A549 (cell line): ENCODE data around the gene FRS2. TPM values are rescaled to one million over a fixed set of nuclear protein-coding genes. Genes with fewer than 3 reads are reported as not detected.

Experiments
- ATAC-seq, 2 experiments: fragments of 200-7000 bp in 1 of 2; fragments of >200 bp in 1 of 2; cut with Nextera tagmentation in 1 of 2; cut with Tn5 transposase in 1 of 2; 3 replicates each; pipeline versions ENCODE4 v1.8.0 to v1.9.1; 2018 to 2020; ENCODE audit warnings: mild to moderate bottlenecking in 1 of 2, moderate library complexity in 1 of 2
- CTCF ChIA-PET: fragments of 300-600 bp; sonication (Branson Sonifier 250); formaldehyde crosslinking; extraction: SDS; loops from one replicate; lab custom pipeline; 2021; ENCODE audit warnings: antibody characterized with exemption, inconsistent platforms; lab: Yijun Ruan, JAX
- POLR2A ChIA-PET: fragments of 350-600 bp; formaldehyde crosslinking; extraction: SDS; loops from one replicate; lab custom pipeline; 2021; ENCODE audit warnings: antibody characterized with exemption, inconsistent platforms; lab: Yijun Ruan, JAX
- DNase-seq, 2 experiments: peaks; one replicate each; pipeline versions ENCODE4 v3.0.0 to v3.0.0-alpha.2; 2011 to 2016; ENCODE audit warnings: low read depth in 1 of 2, low spot score in 1 of 2
- FAIRE-seq: peaks from 2 replicates; lab custom pipeline; 2011; peaks lifted over from hg19 to GRCh38; lab: Jason Lieb, UNC
- H3K27ac ChIP-seq, 2 experiments: fragments of >200 bp; sonication (Bioruptor Twin); formaldehyde crosslinking; 3 replicates each; pipeline ENCODE4 v1.5.1; 2016 to 2017
- H3K4me1 ChIP-seq: fragments of >200 bp; sonication (Bioruptor Twin); formaldehyde crosslinking; 3 replicates; pipeline ENCODE4 v1.6.1; 2016
- H3K4me2 ChIP-seq: fragments of >200 bp; sonication (Bioruptor Twin); formaldehyde crosslinking; 3 replicates; pipeline ENCODE4 v1.6.1; 2016
- H3K4me3 ChIP-seq: fragments of >200 bp; sonication (Bioruptor Twin); formaldehyde crosslinking; 3 replicates; pipeline ENCODE4 v1.5.1; 2016
- H3K9me3 ChIP-seq: fragments of >200 bp; sonication (Bioruptor Twin); formaldehyde crosslinking; 3 replicates; pipeline ENCODE4 v1.6.1; 2016
- BCL3 ChIP-seq: fragments of >200 bp; sonication (Bioruptor Twin); formaldehyde crosslinking; IDR thresholded peaks from 3 replicates; pipeline ENCODE4 v1.6.1; 2016
- BHLHE40 ChIP-seq: IDR thresholded peaks from 2 replicates; pipeline ENCODE4 v1.6.1; 2012; ENCODE audit warnings: low read depth, low read length, inconsistent platforms
- CBX8 ChIP-seq: fragments of 200-600 bp; sonication (generic); IDR thresholded peaks from 2 replicates; pipeline ENCODE4 v1.6.1; 2016
- CEBPB ChIP-seq, 2 experiments: fragments of >200 bp in 1 of 2; sonication (Bioruptor Twin) in 1 of 2; formaldehyde crosslinking in 1 of 2; IDR thresholded peaks; 2 replicates each; pipeline ENCODE4 v1.6.1; 2012 to 2016
- CTCF ChIP-seq: fragments of >200 bp; sonication (Bioruptor Twin); formaldehyde crosslinking; IDR thresholded peaks from 3 replicates; pipeline ENCODE4 v1.5.1; 2016
- E2F6 ChIP-seq: IDR thresholded peaks from 2 replicates; pipeline ENCODE4 v1.6.1; 2012; ENCODE audit warnings: low read depth, borderline replicate concordance
- ESRRA ChIP-seq: fragments of 150-350 bp; IDR thresholded peaks from 2 replicates; pipeline ENCODE4 v1.6.1; 2014; ENCODE audit warnings: mild to moderate bottlenecking, low read length, borderline replicate concordance
- HOXB5 ChIP-seq: fragments of 250-450 bp; sonication (Bioruptor Pico); IDR thresholded peaks from 2 replicates; pipeline ENCODE4 v1.5.0; 2020; ENCODE audit warnings: mild to moderate bottlenecking, moderate library complexity
- JUN ChIP-seq, 2 experiments: fragments of >200 bp; sonication (Bioruptor Twin); formaldehyde crosslinking; IDR thresholded peaks; 2 replicates in 1 of 2; 3 replicates in 1 of 2; pipeline ENCODE4 v1.6.1; 2016 to 2017
- POLR2AphosphoS2 ChIP-seq: conservative IDR thresholded peaks from 2 replicates; pipeline ENCODE4 v1.6.1; 2012; ENCODE audit warnings: low read length, improper control_type of control experiment, inconsistent platforms
- RAD21 ChIP-seq, 2 experiments: fragments of >200 bp in 1 of 2; sonication (Bioruptor Twin) in 1 of 2; formaldehyde crosslinking in 1 of 2; IDR thresholded peaks in 1 of 2; conservative IDR thresholded peaks in 1 of 2; 2 replicates in 1 of 2; 3 replicates in 1 of 2; pipeline ENCODE4 v1.6.1; 2012 to 2018; ENCODE audit warnings: inconsistent platforms in 1 of 2
- RARB ChIP-seq: fragments of 250-450 bp; sonication (Bioruptor Pico); IDR thresholded peaks from 2 replicates; pipeline ENCODE4 v1.8.0; 2021; ENCODE audit warnings: mild to moderate bottlenecking, moderate library complexity
- RCOR1 ChIP-seq: fragments of 150-350 bp; IDR thresholded peaks from 2 replicates; pipeline ENCODE4 v1.6.1; 2014; ENCODE audit warnings: antibody characterized with exemption, low read length, low read depth
- TP53 ChIP-seq: fragments of 250-450 bp; sonication (Bioruptor Pico); IDR thresholded peaks from 2 replicates; pipeline ENCODE4 v1.5.0; 2021; ENCODE audit warnings: mild to moderate bottlenecking, moderate library complexity
- ZFP36 ChIP-seq: fragments of 450-650 bp; IDR thresholded peaks from 2 replicates; pipeline ENCODE4 v1.6.1; 2014; ENCODE audit warnings: borderline replicate concordance; ENCODE audit not compliant: partially characterized antibody
- WGBS: methylation state at CpG from one replicate; pipeline ENCODE4 v1.1.6; 2017; ENCODE audit errors: missing lambda C conversion rate; 5-methylcytosine and 5-hydroxymethylcytosine counted together
- polyA plus RNA-seq, 4 experiments: library from polyadenylated mRNA; depleted of rRNA in 3 of 4; stranded (reverse); fragments of >200 nt; fragmentation: RNase III in 1 of 4; extraction: RNeasy Plus Mini Kit Qiagen cat#74134 plus additional on column Dnase treatment in 1 of 4; gene quantifications; 2 replicates in 3 of 4; 3 replicates in 1 of 4; pipeline ENCODE4 v1.2.3, GENCODE V29; 2011 to 2017

FRS2 gene
- polyA plus RNA-seq, 2 of the 4 experiments (the other 2 are of a cell fraction): 14.9 to 28.6 TPM

GRCh38 chr12:69457433-69457832 lies 12.8 kb upstream of the FRS2 start (continued):
- TF ChIP-seq E2F6: no peak

- Histone ChIP-seq H3K4me3 (no peak overlapping the region), H3K4me1 (no peaks in the 10 kb centered on the region), H3K4me2 (no peak overlapping the region), H3K9me3 (no peaks in the 10 kb centered on the region), H3K27ac (no peak overlapping the region)
- FAIRE-seq (no peak), ATAC-seq (no peak), DNase-seq (no peak)
- ChIA-PET POLR2A (interaction anchor here (1.1 kb wide), 1 partner anchor 11 kb away, joined by 5 read pairs; the partner anchor contains the start of gene FRS2), CTCF (interaction anchor here (0.6 to 1.0 kb wide), 2 partner anchors 16 to 564 kb away, joined by 3 read pairs; no protein-coding TSS in a partner anchor)
- WGBS: 90% methylated on average over 3 of the region's 3 CpGs
- TF ChIP-seq JUN (IDR thresholded peaks at IDR 0.05) (no peak), ESRRA (no peak), BCL3 (no peak)
These were observed 10.7 kb upstream of the FRS2 start for GRCh38 chr12:69459477-69459876.

- ChIA-PET POLR2A (no interaction called here), CTCF (no interaction called here)
- no peak for TF ChIP-seq RARB (CRISPR knock-in tag)
- no peak for TF ChIP-seq RCOR1
- TF ChIP-seq ZFP36: no peak
- TF ChIP-seq POLR2AphosphoS2: no peak
- TF ChIP-seq BCL3: no peak
- no peak for TF ChIP-seq TP53
- TF ChIP-seq BHLHE40: no peak
- no peak for TF ChIP-seq HOXB5 (CRISPR knock-in tag)
- no peak for TF ChIP-seq CEBPB (IDR thresholded peaks at IDR 0.05)
- TF ChIP-seq ESRRA: no peak
- no peak overlapping the region for H3K27ac ChIP-seq
- FAIRE-seq (no peak), ATAC-seq (no peak), DNase-seq (no peak)
- H3K4me2 ChIP-seq: no peak overlapping the region
- peaks cover 9% of the 10 kb centered on the region; the same call in 2 of the 3 replicates for H3K4me1 ChIP-seq
- H3K9me3 ChIP-seq: no peaks in the 10 kb centered on the region
- 48% methylated on average over 1 of the region's 1 CpG for WGBS
- H3K4me3 ChIP-seq: no peak overlapping the region
These were observed 5.8 kb upstream of the FRS2 start for GRCh38 chr12:69464428-69464827.

GRCh38 chr12:69466867-69467266 lies 3.3 kb upstream of the FRS2 start:
- CTCF ChIA-PET: interaction anchor here (1.0 kb wide), 1 partner anchor 52 kb away, joined by 3 read pairs; no protein-coding TSS in a partner anchor
- FAIRE-seq: no peak
- no peak for ATAC-seq

More at GRCh38 chr12:69466867-69467266, 3.3 kb upstream of the FRS2 start:
- WGBS: 85% methylated on average over 1 of the region's 1 CpG
- Histone ChIP-seq H3K4me3 (no peak overlapping the region), H3K9me3 (no peaks in the 10 kb centered on the region), H3K4me1 (peaks cover 14% of the 10 kb centered on the region; the same call in 2 of the 3 replicates), H3K4me2 (no peak overlapping the region), H3K27ac (no peak overlapping the region)
- peak in 1 of 2 experiments; percentile 41; a peak in 2 of 5 replicates for TF ChIP-seq RAD21 (conservative IDR thresholded peaks at IDR 0.05 in 1 of 2, IDR thresholded peaks at IDR 0.05 in 1 of 2)
- no peak for TF ChIP-seq CBX8
- TF ChIP-seq CEBPB (IDR thresholded peaks at IDR 0.05): peak in 1 of 2 experiments; percentile 86; a peak in 2 of 4 replicates
- no peak for TF ChIP-seq CTCF
- POLR2A ChIA-PET: no interaction called here
- no peak for DNase-seq
